MM.1S (cell line): ENCODE results near the gene CA12.

ENCODE experiments used
- DNase-seq: peaks from one replicate; pipeline ENCODE4 v3.0.0-alpha.2; 2015
- H2AFZ ChIP-seq: fragments of 300-600 bp; sonication (generic); 2 replicates; pipeline ENCODE4 v1.6.0; 2016; ENCODE audit warnings: antibody characterized with exemption, low read length
- H3F3A ChIP-seq: fragments of 300-600 bp; sonication (generic); 2 replicates; pipeline ENCODE4 v1.6.1; 2016; ENCODE audit warnings: mild to moderate bottlenecking, antibody characterized with exemption, low read length, moderate library complexity, mixed read lengths; ENCODE audit not compliant: insufficient read depth
- H3K27ac ChIP-seq: fragments of 300-600 bp; sonication (generic); 2 replicates; pipeline ENCODE4 v1.5.1; 2016; ENCODE audit warnings: mild to moderate bottlenecking, low read length
- H3K27me3 ChIP-seq: fragments of 300-600 bp; sonication (generic); replicated peaks from 2 replicates; pipeline ENCODE4 v1.6.0; 2016; ENCODE audit warnings: low read length; ENCODE audit not compliant: insufficient read depth
- H3K36me3 ChIP-seq: fragments of 300-600 bp; sonication (generic); replicated peaks from 2 replicates; pipeline ENCODE4 v1.6.1; 2016; ENCODE audit warnings: mild to moderate bottlenecking, low read length, mixed read lengths; ENCODE audit not compliant: insufficient read depth
- H3K4me1 ChIP-seq: fragments of 300-600 bp; sonication (generic); 2 replicates; pipeline ENCODE4 v1.6.1; 2016; ENCODE audit warnings: low read length, mixed read lengths
- H3K4me2 ChIP-seq: fragments of 300-600 bp; sonication (generic); 2 replicates; pipeline ENCODE4 v1.6.0; 2016; ENCODE audit warnings: low read depth, low read length
- H3K4me3 ChIP-seq: fragments of 300-600 bp; sonication (generic); 2 replicates; pipeline ENCODE4 v1.5.1; 2016; ENCODE audit warnings: low read length, mixed read lengths
- H3K79me2 ChIP-seq: fragments of 300-600 bp; sonication (generic); 2 replicates; pipeline ENCODE4 v1.6.1; 2016; ENCODE audit warnings: mixed run types, low read length, mixed read lengths
- H3K9ac ChIP-seq: fragments of 300-600 bp; sonication (generic); 2 replicates; pipeline ENCODE4 v1.6.1; 2016; ENCODE audit warnings: low read length, mixed read lengths
- H3K9me2 ChIP-seq: fragments of 300-600 bp; sonication (generic); replicated peaks from 2 replicates; pipeline ENCODE4 v1.6.1; 2016; ENCODE audit warnings: mild to moderate bottlenecking, low read length, mixed read lengths; ENCODE audit not compliant: insufficient read depth
- H3K9me3 ChIP-seq: fragments of 300-600 bp; sonication (generic); replicated peaks from 2 replicates; pipeline ENCODE4 v1.6.1; 2016; ENCODE audit warnings: mild to moderate bottlenecking, low read length, mixed read lengths; ENCODE audit not compliant: insufficient read depth
- H4K20me1 ChIP-seq: fragments of 300-600 bp; sonication (generic); 2 replicates; pipeline ENCODE4 v1.6.1; 2016; ENCODE audit warnings: mild to moderate bottlenecking, low read length, moderate library complexity, mixed read lengths; ENCODE audit not compliant: insufficient read depth
- EZH2 ChIP-seq: fragments of 300-600 bp; sonication (generic); optimal IDR thresholded peaks from 2 replicates; pipeline ENCODE3; 2017; ENCODE audit warnings: low read depth, mild to moderate bottlenecking, antibody characterized with exemption, low read length, mixed read lengths
- EZH2phosphoT487 ChIP-seq: fragments of 300-600 bp; sonication (generic); IDR thresholded peaks from 2 replicates; pipeline ENCODE4 v1.6.1; 2018; ENCODE audit warnings: antibody characterized with exemption, low read length
- TF ChIP-seq, protein P1 (sequence below): fragments of 300-600 bp; sonication (generic); IDR thresholded peaks from 2 replicates; pipeline ENCODE4 v1.5.1; 2016; ENCODE audit warnings: antibody characterized with exemption, low read length, mixed read lengths

Gene CA12

GRCh38 chr15:63405683-63406390 lies 24.2 kb upstream of the CA12 start:
- no peak overlapping the region for H3K27ac ChIP-seq
- no peak overlapping the region for H3K4me2 ChIP-seq
- TF ChIP-seq, protein P1, sequence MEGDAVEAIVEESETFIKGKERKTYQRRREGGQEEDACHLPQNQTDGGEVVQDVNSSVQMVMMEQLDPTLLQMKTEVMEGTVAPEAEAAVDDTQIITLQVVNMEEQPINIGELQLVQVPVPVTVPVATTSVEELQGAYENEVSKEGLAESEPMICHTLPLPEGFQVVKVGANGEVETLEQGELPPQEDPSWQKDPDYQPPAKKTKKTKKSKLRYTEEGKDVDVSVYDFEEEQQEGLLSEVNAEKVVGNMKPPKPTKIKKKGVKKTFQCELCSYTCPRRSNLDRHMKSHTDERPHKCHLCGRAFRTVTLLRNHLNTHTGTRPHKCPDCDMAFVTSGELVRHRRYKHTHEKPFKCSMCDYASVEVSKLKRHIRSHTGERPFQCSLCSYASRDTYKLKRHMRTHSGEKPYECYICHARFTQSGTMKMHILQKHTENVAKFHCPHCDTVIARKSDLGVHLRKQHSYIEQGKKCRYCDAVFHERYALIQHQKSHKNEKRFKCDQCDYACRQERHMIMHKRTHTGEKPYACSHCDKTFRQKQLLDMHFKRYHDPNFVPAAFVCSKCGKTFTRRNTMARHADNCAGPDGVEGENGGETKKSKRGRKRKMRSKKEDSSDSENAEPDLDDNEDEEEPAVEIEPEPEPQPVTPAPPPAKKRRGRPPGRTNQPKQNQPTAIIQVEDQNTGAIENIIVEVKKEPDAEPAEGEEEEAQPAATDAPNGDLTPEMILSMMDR = no peak
- TF ChIP-seq EZH2 (no peak), EZH2phosphoT487 (no peak)
- H3K4me1 ChIP-seq = no peaks in the 10 kb centered on the region
- no peaks in the 10 kb centered on the region for H3K9me3 ChIP-seq
- H3K9me2 ChIP-seq = no peaks in the 10 kb centered on the region
- no peaks in the 10 kb centered on the region for H3K36me3 ChIP-seq
- H3F3A ChIP-seq = no peaks in the 10 kb centered on the region
- H3K79me2 ChIP-seq = no peaks in the 10 kb centered on the region
- no peaks in the 10 kb centered on the region for H3K27me3 ChIP-seq
- no peak for DNase-seq
- no peak overlapping the region for H3K9ac ChIP-seq
- no peak overlapping the region for H3K4me3 ChIP-seq
- no peak overlapping the region for H2AFZ ChIP-seq
- H4K20me1 ChIP-seq = no peaks in the 10 kb centered on the region

GRCh38 chr15:63405159-63405558 lies 23.5 kb upstream of the CA12 start:
- Histone ChIP-seq H3K4me3 (no peak overlapping the region), H3K4me2 (no peak overlapping the region), H3K27me3 (no peaks in the 10 kb centered on the region), H3K4me1 (no peaks in the 10 kb centered on the region), H3K36me3 (no peaks in the 10 kb centered on the region), H3K27ac (no peak overlapping the region), H2AFZ (no peak overlapping the region), H3F3A (no peaks in the 10 kb centered on the region), H3K9ac (no peak overlapping the region), H3K79me2 (no peaks in the 10 kb centered on the region), H4K20me1 (no peaks in the 10 kb centered on the region), H3K9me2 (no peaks in the 10 kb centered on the region), H3K9me3 (no peaks in the 10 kb centered on the region)
- TF ChIP-seq, protein P1 = no peak
- no peak for TF ChIP-seq EZH2phosphoT487
- no peak for TF ChIP-seq EZH2
- DNase-seq = no peak

DNA sequence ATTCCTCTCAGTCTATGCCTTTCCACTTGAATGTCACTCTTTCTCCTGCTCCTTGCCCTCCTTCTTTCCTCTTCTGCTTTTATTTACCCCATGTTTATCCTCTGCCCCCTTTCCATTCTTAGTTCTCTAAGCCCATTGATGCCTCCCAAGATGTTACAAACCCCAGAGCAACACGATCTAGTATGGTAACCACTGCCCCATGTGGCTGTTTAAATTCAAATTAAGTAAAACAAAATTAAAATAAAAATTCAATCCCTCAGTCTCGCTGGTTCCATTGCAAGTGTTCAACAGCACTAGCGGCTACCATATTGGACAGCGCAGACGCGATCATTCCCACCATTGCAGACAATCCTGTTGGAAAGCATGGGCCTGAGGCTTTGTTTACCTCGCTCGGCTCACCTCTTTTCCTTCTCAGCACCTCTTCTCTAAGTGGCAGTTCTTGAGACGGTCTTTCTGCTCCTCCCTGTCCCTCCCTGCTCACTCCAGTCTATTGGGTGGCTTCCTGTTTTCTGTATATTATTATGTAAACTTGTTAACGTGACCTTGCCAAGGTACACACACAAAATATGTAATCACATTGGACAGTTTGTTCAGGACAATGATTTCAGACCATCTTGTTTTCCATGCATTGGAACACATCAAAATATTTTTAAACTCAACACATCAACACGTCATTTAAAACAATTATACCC lies 21.8 kb upstream of the CA12 start:
- Histone ChIP-seq H3F3A (no peaks in the 10 kb centered on the region), H3K9me2 (no peaks in the 10 kb centered on the region), H3K9ac (no peak overlapping the region), H3K4me1 (no peaks in the 10 kb centered on the region), H3K4me2 (no peak overlapping the region), H4K20me1 (no peaks in the 10 kb centered on the region), H2AFZ (no peak overlapping the region), H3K9me3 (no peaks in the 10 kb centered on the region), H3K27ac (no peak overlapping the region), H3K79me2 (no peaks in the 10 kb centered on the region), H3K27me3 (no peaks in the 10 kb centered on the region), H3K36me3 (no peaks in the 10 kb centered on the region), H3K4me3 (no peak overlapping the region)
- no peak for TF ChIP-seq EZH2
- TF ChIP-seq, protein P1 = no peak
- no peak for TF ChIP-seq EZH2phosphoT487
- no peak for DNase-seq
